Pancreas (tissue), 10 donors: Measurements from ENCODE around the gene IFI35. TPM values are rescaled to one million over a fixed set of nuclear protein-coding genes. Genes with fewer than 3 reads are reported as not detected.

Experiments used
- ATAC-seq, 4 donors: fragments of 200-7000 bp; cut with Tn5 transposase; one replicate each; pipeline versions ENCODE4 v1.8.0 to v1.9.1; 2020; ENCODE audit warnings: mild to moderate bottlenecking in 4 of 4, moderate library complexity in 4 of 4
- DNase-seq, 6 donors: peaks; one replicate each; pipeline ENCODE4 v3.0.0-alpha.2; 2020
- FAIRE-seq: peaks from 2 replicates; lab custom pipeline; 2012; peaks lifted over from hg19 to GRCh38; lab: Jason Lieb, UNC
- H3K27ac ChIP-seq, 4 donors: fragments of 200-600 bp; sonication (generic); 1 replicate in 3 of 4; 2 replicates in 1 of 4; pipeline versions ENCODE4 v1.5.0 to v1.8.0; 2020
- H3K27me3 ChIP-seq, 4 donors: fragments of 200-600 bp; one replicate each; pipeline ENCODE4 v1.8.0; 2021
- H3K36me3 ChIP-seq, 3 donors: fragments of 200-600 bp; sonication (generic) in 1 of 3; one replicate each; pipeline versions ENCODE4 v1.5.0 to v1.8.0; 2020 to 2021
- H3K4me1 ChIP-seq, 3 donors: fragments of 200-600 bp; one replicate each; pipeline ENCODE4 v1.8.0; 2021
- H3K4me3 ChIP-seq, 4 donors: fragments of 200-600 bp; sonication (generic) in 2 of 4; one replicate each; pipeline versions ENCODE4 v1.5.0 to v1.8.0; 2020 to 2021
- H3K9me3 ChIP-seq, 4 donors: fragments of 200-600 bp; one replicate each; pipeline ENCODE4 v1.8.0; 2021
- WGBS, 2 donors: extraction: QIAGEN DNeasy Blood & Tissue Kit; methylation state at CpG; one replicate each; pipeline ENCODE4 v1.1.7; 2013; 5-methylcytosine and 5-hydroxymethylcytosine counted together
- intact Hi-C, 3 donors: fragments of 100-400 bp; cut with DNase I; formaldehyde crosslinking; loops; one replicate each; pipeline versions ENCODE4 v1.11.1 to v1.14.2; 2022
- polyA plus RNA-seq, 2 donors: library from polyadenylated mRNA; stranded (reverse); fragments of 200-250 nt; gene quantifications; one replicate each; pipeline ENCODE4 v1.2.3, GENCODE V29; 2013
- total RNA-seq, 6 donors: library from RNA; stranded (reverse); fragmentation: NEBNext Ultra II Directional in 4 of 6; extraction: Animal tissue kit (Norgen Biotek cat#: 25700) in 4 of 6; gene quantifications; one replicate each; pipeline versions ENCODE4 v1.2.1 to v1.2.4, GENCODE V29; 2021 to 2023
- TF ChIP-seq, protein P1 (sequence below), 4 donors: fragments of 200-600 bp; sonication (generic) in 3 of 4; IDR thresholded peaks; one replicate each; pipeline versions ENCODE4 v1.5.0 to v1.8.0; 2021; ENCODE audit warnings: antibody characterized with exemption in 4 of 4
- donor health status: healthy with polysubstance abuse.
- donor health status: DM: no; HTN: no; CAD: no; lungs with moderate emphysema.
- donor health status: DM: no; HTN: no; CAD: no.
- donor health status: control.
- donor health status: control.
- donor health status: Bipolar disorder and iron deficiency.
- donor health status: DM: yes; HTN: yes; CAD: no.
- donor health status: DM: no; HTN: no; CAD: no.
- donor health status: DM: no; HTN: no; CAD: no.
- donor health status: DM: yes; HTN: yes; CAD: no.

IFI35 gene
- total and polyA plus RNA-seq, 8 donors: 6.0 to 23.9 (median 10.0) TPM

DNA sequence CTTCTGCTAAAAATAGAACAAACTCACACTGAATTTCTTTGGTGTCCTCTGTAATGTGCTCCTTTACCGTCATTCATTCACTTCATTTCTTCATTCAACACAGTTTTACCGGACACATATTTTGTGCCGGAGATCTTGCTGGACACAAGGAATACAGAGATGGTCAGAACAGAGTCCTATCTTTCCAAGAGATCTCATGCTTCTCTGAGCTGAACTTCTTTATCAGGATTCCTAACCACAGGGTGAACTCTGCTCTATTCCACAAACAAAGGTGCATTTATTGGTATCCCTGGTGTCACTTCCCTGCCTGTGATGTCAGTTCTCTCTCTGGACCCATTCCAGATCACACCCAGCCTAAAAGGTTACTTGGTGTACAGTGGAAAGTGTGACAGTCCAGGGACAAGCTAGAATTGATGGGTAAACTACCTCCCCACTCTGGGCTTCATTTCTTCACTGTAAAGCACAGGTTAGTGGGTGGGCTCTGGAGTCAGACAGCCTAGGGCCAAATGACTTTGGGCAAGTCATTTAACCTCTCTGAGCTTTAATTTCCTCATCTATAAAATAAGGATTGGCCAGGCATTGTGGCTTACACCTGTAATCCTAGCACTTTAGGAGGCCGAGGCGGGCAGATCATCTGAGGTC, 4.2 kb downstream of the IFI35 start:
- no peaks in the 10 kb centered on the region for H3K27me3 ChIP-seq
- H3K9me3 ChIP-seq: no peaks in the 10 kb centered on the region
- peaks cover 0 to 9% (median 0%) of the 10 kb centered on the region in 3 donors for H3K4me1 ChIP-seq
- H3K36me3 ChIP-seq: no peaks in the 10 kb centered on the region
- DNase-seq (peak in 2 of 6 donors; percentile 34 to 41), FAIRE-seq (no peak), ATAC-seq (peak in 3 of 4 donors; percentile 17 to 26 (median 25))
- no peak overlapping the region for H3K4me3 ChIP-seq
- TF ChIP-seq, protein P1, sequence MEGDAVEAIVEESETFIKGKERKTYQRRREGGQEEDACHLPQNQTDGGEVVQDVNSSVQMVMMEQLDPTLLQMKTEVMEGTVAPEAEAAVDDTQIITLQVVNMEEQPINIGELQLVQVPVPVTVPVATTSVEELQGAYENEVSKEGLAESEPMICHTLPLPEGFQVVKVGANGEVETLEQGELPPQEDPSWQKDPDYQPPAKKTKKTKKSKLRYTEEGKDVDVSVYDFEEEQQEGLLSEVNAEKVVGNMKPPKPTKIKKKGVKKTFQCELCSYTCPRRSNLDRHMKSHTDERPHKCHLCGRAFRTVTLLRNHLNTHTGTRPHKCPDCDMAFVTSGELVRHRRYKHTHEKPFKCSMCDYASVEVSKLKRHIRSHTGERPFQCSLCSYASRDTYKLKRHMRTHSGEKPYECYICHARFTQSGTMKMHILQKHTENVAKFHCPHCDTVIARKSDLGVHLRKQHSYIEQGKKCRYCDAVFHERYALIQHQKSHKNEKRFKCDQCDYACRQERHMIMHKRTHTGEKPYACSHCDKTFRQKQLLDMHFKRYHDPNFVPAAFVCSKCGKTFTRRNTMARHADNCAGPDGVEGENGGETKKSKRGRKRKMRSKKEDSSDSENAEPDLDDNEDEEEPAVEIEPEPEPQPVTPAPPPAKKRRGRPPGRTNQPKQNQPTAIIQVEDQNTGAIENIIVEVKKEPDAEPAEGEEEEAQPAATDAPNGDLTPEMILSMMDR (IDR thresholded peaks at IDR 0.05): no peak
- H3K27ac ChIP-seq: peak overlapping the region in 2 of 4 donors; percentile 42 to 63
- intact Hi-C loops: no loop called here
- WGBS, 2 donors: 71 to 74% methylated on average over 5 of the region's 5 CpGs

DNA sequence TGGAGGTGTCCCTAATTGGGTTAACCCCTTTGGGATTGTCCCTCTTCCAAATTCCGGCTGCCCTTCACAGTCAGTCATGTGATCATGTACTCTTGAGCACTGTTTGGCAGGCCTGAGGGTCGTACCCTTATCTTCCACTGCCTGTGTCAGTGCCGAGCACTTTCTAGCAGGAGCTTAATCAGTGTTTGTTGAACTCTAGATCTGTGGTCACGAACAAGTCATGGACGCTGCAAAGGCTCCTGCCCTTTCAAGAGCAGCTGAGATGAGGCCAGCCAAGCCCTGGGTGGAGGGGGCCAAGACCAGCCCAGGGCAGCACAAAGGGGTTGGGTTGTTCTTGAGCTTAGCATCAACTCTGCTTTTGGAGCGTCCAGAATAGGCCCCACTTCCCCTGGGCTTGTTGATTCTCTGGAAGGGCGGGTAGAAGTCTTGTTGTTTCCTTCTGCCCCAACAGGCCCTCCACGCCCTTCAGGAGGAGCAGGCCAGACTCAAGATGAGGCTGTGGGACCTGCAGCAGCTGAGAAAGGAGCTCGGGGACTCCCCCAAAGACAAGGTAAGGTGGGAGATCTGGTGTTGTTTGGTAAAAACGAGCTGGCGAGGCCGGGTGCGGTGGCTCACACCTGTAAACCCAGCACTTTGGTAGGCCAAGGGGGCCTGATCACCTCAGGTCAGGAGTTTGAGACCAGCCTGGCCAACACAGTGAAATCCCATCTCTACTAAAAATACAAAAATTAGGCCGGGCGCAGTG, 5.3 kb downstream of the IFI35 start:
- FAIRE-seq: no peak
- intact Hi-C loops: no loop called here
- 67 to 71% methylated on average over 15 of the region's 15 CpGs for WGBS, 2 donors

DNA sequence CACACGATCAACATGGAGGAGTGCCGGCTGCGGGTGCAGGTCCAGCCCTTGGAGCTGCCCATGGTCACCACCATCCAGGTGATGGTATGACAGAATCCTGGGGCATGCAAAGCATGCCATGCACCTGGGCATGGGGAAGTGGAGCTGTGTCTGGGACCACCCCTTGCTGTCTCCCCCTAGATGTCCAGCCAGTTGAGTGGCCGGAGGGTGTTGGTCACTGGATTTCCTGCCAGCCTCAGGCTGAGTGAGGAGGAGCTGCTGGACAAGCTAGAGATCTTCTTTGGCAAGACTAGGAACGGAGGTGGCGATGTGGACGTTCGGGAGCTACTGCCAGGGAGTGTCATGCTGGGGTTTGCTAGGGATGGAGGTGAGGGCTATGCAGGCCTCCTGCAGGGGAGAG, 6.7 kb downstream of the IFI35 start:
- intact Hi-C loops: no loop called here
- H3K4me1 ChIP-seq: no peaks in the 10 kb centered on the region
- no peak overlapping the region for H3K27ac ChIP-seq
- H3K9me3 ChIP-seq: no peaks in the 10 kb centered on the region
- DNase-seq (no peak), FAIRE-seq (no peak), ATAC-seq (no peak)
- no peaks in the 10 kb centered on the region for H3K36me3 ChIP-seq
- 83 to 85% methylated on average over 8 of the region's 8 CpGs for WGBS, 2 donors
- TF ChIP-seq, protein P1 (IDR thresholded peaks at IDR 0.05): no peak
- H3K27me3 ChIP-seq: no peaks in the 10 kb centered on the region
- no peak overlapping the region for H3K4me3 ChIP-seq

More for the DNA sequence above, 5.3 kb downstream of the IFI35 start:
- DNase-seq (no peak), ATAC-seq (no peak)
- peak overlapping the region in 1 of 4 donors; percentile 63 for H3K27ac ChIP-seq
- peaks cover 0 to 6% (median 0%) of the 10 kb centered on the region in 3 donors for H3K4me1 ChIP-seq
- H3K36me3 ChIP-seq: no peaks in the 10 kb centered on the region
- no peak overlapping the region for H3K4me3 ChIP-seq
- H3K27me3 ChIP-seq: no peaks in the 10 kb centered on the region
- TF ChIP-seq, protein P1 (IDR thresholded peaks at IDR 0.05): no peak
- H3K9me3 ChIP-seq: no peaks in the 10 kb centered on the region

DNA sequence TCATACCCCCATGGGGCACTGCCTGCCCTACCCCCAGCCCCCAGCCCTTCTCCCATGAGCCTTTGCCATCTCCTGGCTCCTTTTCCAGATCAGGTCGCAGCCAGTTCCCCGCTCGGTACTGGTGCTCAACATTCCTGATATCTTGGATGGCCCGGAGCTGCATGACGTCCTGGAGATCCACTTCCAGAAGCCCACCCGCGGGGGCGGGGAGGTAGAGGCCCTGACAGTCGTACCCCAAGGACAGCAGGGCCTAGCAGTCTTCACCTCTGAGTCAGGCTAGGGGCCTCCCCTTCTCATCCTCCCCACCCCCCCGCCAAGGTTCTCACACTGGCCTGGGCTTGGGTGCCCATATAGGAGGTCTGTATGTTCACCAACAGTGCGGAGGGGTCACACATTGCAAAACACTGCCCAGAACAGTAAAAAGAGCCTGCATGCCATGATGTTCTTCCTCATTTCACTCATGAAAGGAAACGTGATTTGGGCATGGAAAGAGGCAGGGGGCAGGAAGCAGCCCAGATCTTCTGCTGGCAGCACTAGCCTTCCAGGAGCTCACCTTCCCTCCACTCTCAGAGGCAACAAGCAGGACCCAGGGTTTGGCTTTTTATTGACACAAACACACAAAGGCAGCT, 7.5 kb downstream of the IFI35 start:
- no peak for ATAC-seq
- peaks cover 0 to 3% (median 0%) of the 10 kb centered on the region in 3 donors for H3K4me1 ChIP-seq
- WGBS, 2 donors: 81 to 86% methylated on average over 12 of the region's 12 CpGs
- TF ChIP-seq, protein P1 (IDR thresholded peaks at IDR 0.05): no peak
- FAIRE-seq: no peak
- no peak overlapping the region for H3K4me3 ChIP-seq
- H3K9me3 ChIP-seq: no peaks in the 10 kb centered on the region
- peak in 1 of 6 donors; percentile 66 for DNase-seq
- H3K27ac ChIP-seq: no peak overlapping the region
- intact Hi-C loops: no loop called here
- H3K36me3 ChIP-seq: no peaks in the 10 kb centered on the region
- no peaks in the 10 kb centered on the region for H3K27me3 ChIP-seq
